Measurements from ENCODE around the gene SERPINE1.

DNA sequence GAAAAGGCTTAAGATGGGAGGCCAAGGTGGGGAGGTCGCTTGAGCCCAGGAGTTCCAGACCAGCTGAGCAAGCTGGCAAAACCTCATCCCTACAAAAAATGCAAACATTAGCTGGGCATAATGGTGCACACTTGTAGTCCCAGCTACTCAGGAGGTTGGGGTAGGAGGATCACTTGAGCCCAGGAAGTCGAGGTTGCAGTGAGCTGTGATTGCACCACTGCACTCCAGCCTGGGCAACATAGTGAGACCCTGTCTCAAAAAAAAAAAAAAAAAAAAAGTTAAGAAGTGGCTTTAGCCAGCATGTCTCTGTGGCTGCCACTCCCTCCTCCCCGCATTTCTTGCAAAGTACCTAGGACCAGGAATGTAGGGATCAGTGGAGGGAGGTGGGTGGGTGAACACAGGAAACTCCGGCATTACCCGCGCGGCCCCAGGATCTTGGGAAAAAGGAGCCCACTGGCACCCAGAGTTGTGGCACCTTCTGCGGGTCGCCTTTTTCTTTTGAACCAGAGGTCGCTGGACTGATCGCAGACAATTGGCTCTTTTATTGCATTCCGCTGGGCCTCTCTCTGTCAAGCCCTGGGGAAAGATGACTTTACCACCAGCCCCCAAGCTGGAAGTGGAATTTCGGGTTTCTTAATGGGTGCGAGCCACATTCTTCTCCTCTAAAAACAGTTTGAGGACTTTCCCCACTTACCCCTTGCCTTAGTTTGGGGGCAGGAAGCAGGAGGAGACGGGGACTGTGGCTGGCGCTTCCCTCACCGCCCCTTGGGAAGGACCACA lies 35.0 kb downstream of the SERPINE1 start:
- TF ChIP-seq EZH2 (IDR thresholded peaks at IDR 0.05; ENCODE audit: insufficient read depth, poor library complexity, severe bottlenecking) (no peak), EZH2phosphoT487 (IDR thresholded peaks at IDR 0.05; ENCODE audit: insufficient read depth, low read depth) (no peak)
